Activated CD4-positive, alpha-beta T cell treated with anti-CD3 and anti-CD28 coated beads for 36 hours (primary cell): ENCODE measurements around the gene SH3BP1. TPM values are rescaled to one million over a fixed set of nuclear protein-coding genes. Genes with fewer than 3 reads are reported as not detected.

Source experiments
- ATAC-seq: fragments of 200-7000 bp; cut with Tn5 transposase; one replicate; pipeline ENCODE4 v1.10.0; 2021; ENCODE audit warnings: mild to moderate bottlenecking, moderate library complexity
- CTCF ChIA-PET: fragments of 350-600 bp; sonication (Branson Sonifier 250); formaldehyde crosslinking; loops from one replicate; lab custom pipeline; 2021; ENCODE audit warnings: antibody characterized with exemption; lab: Charles Lee
- POLR2A ChIA-PET: fragments of 350-600 bp; sonication (Branson Sonifier 250); formaldehyde crosslinking; loops from one replicate; lab custom pipeline; 2021; ENCODE audit warnings: antibody characterized with exemption, inconsistent platforms; lab: Charles Lee
- DNase-seq: peaks from one replicate; pipeline ENCODE4 v3.0.0-alpha.2; 2020
- H3K27ac Mint-ChIP-seq: one replicate; pipeline ENCODE4 v1.8.0; 2021; ENCODE audit warnings: mixed read lengths
- H3K27me3 Mint-ChIP-seq: one replicate; pipeline ENCODE4 v1.8.0; 2021; ENCODE audit warnings: mixed read lengths
- H3K36me3 Mint-ChIP-seq: one replicate; pipeline ENCODE4 v1.8.0; 2021; ENCODE audit warnings: low read depth, mixed read lengths
- H3K4me1 Mint-ChIP-seq: one replicate; pipeline ENCODE4 v1.8.0; 2021; ENCODE audit warnings: mixed read lengths
- H3K4me3 Mint-ChIP-seq: one replicate; pipeline ENCODE4 v1.8.0; 2021; ENCODE audit warnings: mild to moderate bottlenecking, moderate library complexity, mixed read lengths
- H3K9me3 Mint-ChIP-seq: one replicate; pipeline ENCODE4 v1.8.0; 2021; ENCODE audit warnings: low read depth, mixed read lengths
- intact Hi-C, 2 experiments: fragments of 100-400 bp; cut with DNase I in 1 of 2; cut with micrococcal nuclease in 1 of 2; formaldehyde crosslinking; loops; one replicate each; pipeline versions ENCODE4 v1.14.2 to v1.15.1; 2022 to 2024; cut with DNase I, micrococcal nuclease
- total RNA-seq, 2 experiments: library from RNA; stranded (reverse); gene quantifications; one replicate each; pipeline ENCODE4 v1.2.3, GENCODE V29; 2021

Gene SH3BP1
- total RNA-seq, 2 experiments from 2014 or later: 86.5 to 98.2 TPM

DNA sequence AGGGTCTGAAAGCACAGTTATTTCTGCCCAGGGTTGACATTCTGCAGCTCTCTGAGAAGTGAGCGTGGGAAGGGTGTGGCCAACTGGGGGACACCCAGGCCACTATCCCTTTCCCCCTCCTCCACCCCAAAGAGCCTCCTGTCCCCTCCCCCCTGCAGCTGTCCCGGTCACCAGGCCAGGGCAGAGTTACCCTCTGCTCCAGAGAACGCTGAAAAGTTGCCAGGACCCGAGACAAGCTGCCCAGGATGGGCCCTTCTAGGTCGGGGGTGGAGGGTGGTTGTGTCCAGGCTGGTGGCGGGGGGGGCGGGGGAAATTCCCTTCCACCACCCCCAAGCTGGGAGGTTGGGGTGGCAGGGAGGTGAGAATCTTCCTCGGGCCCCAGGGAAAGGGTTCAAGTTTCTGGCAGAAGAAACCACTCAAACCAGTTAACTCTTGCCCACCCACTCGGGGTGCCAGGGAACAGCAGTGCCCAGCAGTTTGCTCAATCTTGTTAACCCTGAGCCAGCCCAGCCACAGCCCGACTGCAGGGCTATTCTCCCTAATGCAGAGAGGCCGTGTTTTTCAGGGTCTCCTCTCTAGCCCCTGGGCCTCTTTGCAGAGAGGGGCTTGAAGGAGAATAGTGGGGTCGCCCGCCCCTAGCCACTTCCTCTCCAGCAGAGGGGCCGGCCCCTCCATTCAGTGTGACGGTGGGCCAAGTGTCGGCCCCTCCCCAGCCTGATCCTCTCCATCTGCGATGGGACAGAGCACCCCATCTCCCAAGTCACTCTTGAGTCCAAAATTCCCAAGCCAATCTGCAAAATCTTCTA lies 36.7 kb downstream of the SH3BP1 start:
- peak overlapping the region; percentile 89 for H3K4me3 Mint-ChIP-seq
- H3K36me3 Mint-ChIP-seq: peaks cover 12% of the 10 kb centered on the region
- peaks cover 56% of the 10 kb centered on the region for H3K4me1 Mint-ChIP-seq
- intact Hi-C loops: loop anchor here (2.0 to 10.0 kb wide), 4 partner anchors 67 to 1079 kb away; partner anchors contain the start of genes GGA1 (in 1 of the 2), MFNG (in 1 of the 2), RAC2 (in 1 of the 2) and SUN2 (in 1 of the 2)
- peak overlapping the region; percentile 96 for H3K27ac Mint-ChIP-seq
- ATAC-seq: no peak
- H3K27me3 Mint-ChIP-seq: no peaks in the 10 kb centered on the region
- ChIA-PET CTCF (interaction anchor here (0.6 to 2.6 kb wide), 8 partner anchors 14 to 439 kb away, joined by 3 to 25 read pairs (median 4); no protein-coding TSS in a partner anchor), POLR2A (interaction anchor here (0.7 to 1.4 kb wide), 4 partner anchors 10 to 129 kb away, joined by 3 to 4 read pairs (median 3); partner anchors contain the start of genes NOL12 and PDXP)
- H3K9me3 Mint-ChIP-seq: no peaks in the 10 kb centered on the region
- DNase-seq: peak; percentile 53

DNA sequence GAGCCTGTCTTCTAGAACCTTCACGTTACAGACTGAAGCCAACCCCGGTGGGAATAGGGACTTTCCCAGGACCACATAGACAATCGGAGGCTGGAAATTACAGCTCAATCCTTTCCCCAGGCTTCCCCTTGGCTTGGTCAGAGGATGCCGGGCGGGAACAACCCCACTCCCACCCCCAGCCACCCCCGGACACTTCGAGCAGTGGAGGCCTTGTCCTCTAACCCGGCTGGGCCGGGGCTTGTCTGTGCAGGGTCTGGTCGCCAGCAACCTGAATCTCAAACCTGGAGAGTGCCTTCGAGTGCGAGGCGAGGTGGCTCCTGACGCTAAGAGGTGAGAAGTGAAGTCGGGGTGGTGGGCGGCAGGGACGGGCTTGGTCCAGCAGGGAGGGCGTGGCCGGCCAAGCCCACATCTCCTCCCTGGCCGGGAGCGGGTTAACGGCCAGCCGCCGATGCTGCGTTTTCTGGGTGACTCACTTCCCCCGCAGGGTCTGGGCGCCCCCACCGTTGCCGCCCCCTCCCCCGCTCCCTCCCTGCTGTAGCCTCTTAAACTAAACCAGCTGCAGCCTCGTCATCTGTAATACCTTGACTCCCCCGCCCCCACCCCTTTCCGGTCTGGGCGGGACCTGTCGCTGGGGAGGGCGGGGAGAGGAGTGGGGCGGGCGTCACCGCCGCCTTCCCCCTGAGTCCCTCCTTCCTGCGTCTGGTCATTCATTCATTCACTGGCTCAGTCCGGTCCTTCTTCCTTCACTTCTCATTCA lies 37.4 kb downstream of the SH3BP1 start:
- Mint-ChIP-seq H3K27me3 (no peaks in the 10 kb centered on the region), H3K36me3 (peaks cover 12% of the 10 kb centered on the region), H3K27ac (peak overlapping the region; percentile 96), H3K4me1 (peaks cover 57% of the 10 kb centered on the region), H3K9me3 (no peaks in the 10 kb centered on the region), H3K4me3 (peak overlapping the region; percentile 89)
- intact Hi-C loops: loop anchor here (1.0 to 10.0 kb wide), 12 partner anchors 9 to 1078 kb away; partner anchors contain the start of genes GGA1 (in 2 of the 2), PDXP (in 2 of the 2), ANKRD54 (in 1 of the 2) and DMC1 (in 1 of the 2)
- ATAC-seq (peak; percentile 78), DNase-seq (peak; percentile 97)
- CTCF ChIA-PET: interaction anchor here (0.6 to 1.8 kb wide), 6 partner anchors 15 to 439 kb away, joined by 3 to 8 read pairs (median 4); no protein-coding TSS in a partner anchor
- POLR2A ChIA-PET: interaction anchor here (0.9 to 1.1 kb wide), 2 partner anchors 9 to 18 kb away, joined by 3 read pairs; partner anchors contain the start of genes NOL12 and PDXP

DNA sequence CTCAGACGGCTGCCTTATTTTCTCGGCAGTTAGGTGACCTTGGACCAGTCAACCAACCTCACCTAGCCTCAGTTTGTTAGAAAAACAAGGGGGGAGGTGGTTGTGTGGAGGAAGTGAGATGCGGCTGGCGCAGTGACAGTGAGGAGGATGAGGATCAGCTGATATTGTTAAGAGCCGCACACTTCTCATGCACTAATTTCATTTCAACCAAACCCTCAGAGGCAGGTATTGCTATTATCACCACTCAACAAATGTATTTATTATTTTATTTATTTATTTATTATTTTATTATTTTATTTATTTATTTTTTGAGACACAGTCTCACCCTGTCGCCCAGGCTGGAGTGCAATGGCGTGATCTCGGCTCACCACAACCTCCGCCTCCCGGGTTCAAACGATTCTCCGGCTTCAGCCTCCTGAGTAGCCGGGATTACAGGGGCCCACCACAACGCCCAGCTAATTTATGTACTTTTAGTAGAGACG lies 38.1 kb downstream of the SH3BP1 start:
- peak overlapping the region; percentile 90 for H3K27ac Mint-ChIP-seq
- H3K9me3 Mint-ChIP-seq: no peaks in the 10 kb centered on the region
- ChIA-PET POLR2A (interaction anchor here (0.9 to 1.1 kb wide), 2 partner anchors 9 to 19 kb away, joined by 3 read pairs; partner anchors contain the start of genes NOL12 and PDXP), CTCF (interaction anchor here (0.6 to 1.8 kb wide), 3 partner anchors 16 to 36 kb away, joined by 3 to 8 read pairs (median 4); no protein-coding TSS in a partner anchor)
- intact Hi-C loops: loop anchor here (1.0 to 10.0 kb wide), 12 partner anchors 9 to 1077 kb away; partner anchors contain the start of genes GGA1 (in 2 of the 2), PDXP (in 2 of the 2), ANKRD54 (in 1 of the 2) and DMC1 (in 1 of the 2)
- peaks cover 51% of the 10 kb centered on the region for H3K4me1 Mint-ChIP-seq
- ATAC-seq (peak; percentile 7), DNase-seq (no peak)
- no peaks in the 10 kb centered on the region for H3K27me3 Mint-ChIP-seq
- H3K36me3 Mint-ChIP-seq: peaks cover 12% of the 10 kb centered on the region
- H3K4me3 Mint-ChIP-seq: peak overlapping the region; percentile 89

DNA sequence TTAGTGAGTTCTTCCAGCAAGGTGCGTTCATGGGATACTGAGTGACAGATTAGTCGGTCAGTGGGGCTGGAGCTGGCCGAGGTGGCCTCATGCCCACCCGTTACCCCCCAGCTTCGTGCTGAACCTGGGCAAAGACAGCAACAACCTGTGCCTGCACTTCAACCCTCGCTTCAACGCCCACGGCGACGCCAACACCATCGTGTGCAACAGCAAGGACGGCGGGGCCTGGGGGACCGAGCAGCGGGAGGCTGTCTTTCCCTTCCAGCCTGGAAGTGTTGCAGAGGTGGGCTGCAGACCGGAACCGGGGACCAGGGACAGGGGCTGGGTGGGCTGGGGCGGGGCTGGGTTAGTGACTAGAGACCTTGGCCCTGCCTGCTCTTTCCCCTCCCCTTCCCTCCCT lies 38.9 kb downstream of the SH3BP1 start:
- H3K36me3 Mint-ChIP-seq: peaks cover 12% of the 10 kb centered on the region
- H3K27ac Mint-ChIP-seq: no peak overlapping the region
- CTCF ChIA-PET: interaction anchor here (0.6 to 1.8 kb wide), 4 partner anchors 17 to 110 kb away, joined by 3 to 8 read pairs (median 4); no protein-coding TSS in a partner anchor
- DNase-seq: no peak
- intact Hi-C loops: loop anchor here in 1 of 2 experiments (5.0 to 10.0 kb wide), 3 partner anchors 191 to 1076 kb away; partner anchors contain the start of genes MFNG, RAC2 and SUN2
- H3K9me3 Mint-ChIP-seq: no peaks in the 10 kb centered on the region
- POLR2A ChIA-PET: no interaction called here
- H3K27me3 Mint-ChIP-seq: no peaks in the 10 kb centered on the region
- H3K4me1 Mint-ChIP-seq: peaks cover 43% of the 10 kb centered on the region
- no peak for ATAC-seq
- peak overlapping the region; percentile 89 for H3K4me3 Mint-ChIP-seq

DNA sequence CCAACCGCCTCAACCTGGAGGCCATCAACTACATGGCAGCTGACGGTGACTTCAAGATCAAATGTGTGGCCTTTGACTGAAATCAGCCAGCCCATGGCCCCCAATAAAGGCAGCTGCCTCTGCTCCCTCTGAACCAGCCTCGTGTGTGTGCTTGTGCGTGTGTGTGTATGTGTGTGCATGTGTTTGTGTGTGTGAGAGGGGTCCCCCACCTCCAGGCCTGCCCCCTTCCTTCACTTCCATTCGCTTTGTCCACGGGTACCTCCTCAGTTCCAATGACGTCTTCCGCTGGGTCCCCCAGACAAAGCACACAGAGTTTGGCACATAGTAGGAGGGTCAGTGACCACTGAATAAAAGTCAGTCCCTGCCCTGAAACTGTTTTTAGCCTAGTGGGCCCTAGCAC lies 40.2 kb downstream of the SH3BP1 start:
- Mint-ChIP-seq H3K27me3 (no peaks in the 10 kb centered on the region), H3K4me1 (peaks cover 33% of the 10 kb centered on the region), H3K27ac (no peak overlapping the region), H3K36me3 (peaks cover 10% of the 10 kb centered on the region), H3K9me3 (no peaks in the 10 kb centered on the region), H3K4me3 (no peak overlapping the region)
- intact Hi-C loops: loop anchor here in 1 of 2 experiments (5.0 to 10.0 kb wide), 4 partner anchors 142 to 1075 kb away; partner anchors contain the start of genes MFNG, RAC2 and SUN2
- POLR2A ChIA-PET: no interaction called here
- DNase-seq (no peak), ATAC-seq (no peak)
- CTCF ChIA-PET: interaction anchor here (0.6 to 4.8 kb wide), 9 partner anchors 9 to 421 kb away, joined by 3 to 79 read pairs (median 8); partner anchors contain the start of gene PDXP

DNA sequence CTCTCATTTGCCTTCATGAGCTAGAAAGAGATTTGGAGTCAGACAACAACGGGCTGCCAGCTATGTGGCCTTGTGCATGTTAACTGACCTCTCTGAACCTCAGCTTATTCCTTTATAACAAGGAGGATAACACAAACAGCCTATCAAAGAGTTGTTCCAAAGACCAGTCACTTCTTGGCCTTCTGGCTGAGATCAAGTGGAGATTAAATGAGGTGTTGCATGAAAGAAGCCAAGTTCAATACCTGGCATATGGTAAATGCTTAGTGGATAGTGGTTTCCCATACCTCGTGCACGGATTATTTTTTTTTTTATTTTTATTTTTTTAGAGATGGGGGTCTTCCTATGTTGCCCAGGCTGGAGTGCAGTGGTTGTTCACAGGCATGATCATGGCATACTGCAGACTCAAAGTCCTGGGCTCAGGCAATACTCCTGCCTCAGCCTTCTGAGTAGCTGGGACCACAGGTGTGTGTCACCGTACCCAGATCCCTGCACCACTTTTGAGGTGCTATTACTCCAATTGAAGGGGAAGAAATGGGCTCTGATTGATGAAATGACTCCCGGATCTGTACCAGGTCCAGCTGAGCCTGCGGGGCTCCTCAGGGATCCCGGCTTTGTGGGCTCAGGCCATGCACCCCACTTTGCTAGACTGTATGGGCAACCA lies 40.9 kb downstream of the SH3BP1 start:
- no peak for ATAC-seq
- ChIA-PET POLR2A (no interaction called here), CTCF (interaction anchor here (0.6 to 4.8 kb wide), 17 partner anchors 7 to 421 kb away, joined by 3 to 79 read pairs (median 6); partner anchors contain the start of genes GGA1, PDXP and SH3BP1)
- DNase-seq: no peak
- Mint-ChIP-seq H3K9me3 (no peaks in the 10 kb centered on the region), H3K36me3 (peaks cover 10% of the 10 kb centered on the region), H3K27ac (no peak overlapping the region), H3K4me1 (peaks cover 26% of the 10 kb centered on the region), H3K27me3 (no peaks in the 10 kb centered on the region), H3K4me3 (no peak overlapping the region)
- intact Hi-C loops: loop anchor here in 1 of 2 experiments (5.0 kb wide), 1 partner anchor 143 kb away; no protein-coding TSS in a partner anchor

DNA sequence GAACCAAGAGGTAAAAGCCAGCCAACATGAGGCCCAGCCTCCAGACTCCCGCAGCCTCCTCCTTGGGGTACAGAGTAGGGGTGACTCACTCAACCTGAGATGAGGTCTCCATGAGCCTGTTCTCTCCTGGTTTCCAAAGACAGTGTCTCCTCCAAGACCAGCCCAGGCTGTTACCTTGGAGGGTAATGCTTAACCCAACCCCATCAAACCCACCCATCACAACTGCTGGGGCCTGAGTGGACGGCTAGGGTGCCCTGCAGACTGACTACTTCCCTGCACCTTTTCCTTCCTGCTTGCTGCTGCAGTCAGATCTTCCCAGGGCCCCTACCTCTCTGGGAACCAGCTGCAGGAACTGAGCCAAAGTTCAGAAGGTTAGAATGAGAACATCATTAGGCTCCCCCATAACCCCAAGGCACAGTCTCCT lies 41.5 kb downstream of the SH3BP1 start:
- ChIA-PET CTCF (interaction anchor here (0.6 to 4.8 kb wide), 23 partner anchors 8 to 162 kb away, joined by 3 to 79 read pairs (median 6); partner anchors contain the start of genes GGA1, PDXP and SH3BP1), POLR2A (interaction anchor here (0.8 kb wide), 1 partner anchor 54 kb away, joined by 4 read pairs; no protein-coding TSS in a partner anchor)
- Mint-ChIP-seq H3K27ac (peak overlapping the region; percentile 67), H3K4me1 (peaks cover 24% of the 10 kb centered on the region), H3K27me3 (no peaks in the 10 kb centered on the region), H3K36me3 (peaks cover 10% of the 10 kb centered on the region), H3K4me3 (no peak overlapping the region), H3K9me3 (no peaks in the 10 kb centered on the region)
- no peak for ATAC-seq
- intact Hi-C loops: loop anchor here (1.0 to 5.0 kb wide), 6 partner anchors 23 to 144 kb away; partner anchors contain the start of genes GGA1 (in 1 of the 2), PDXP (in 1 of the 2) and SH3BP1 (in 1 of the 2)
- DNase-seq: no peak

DNA sequence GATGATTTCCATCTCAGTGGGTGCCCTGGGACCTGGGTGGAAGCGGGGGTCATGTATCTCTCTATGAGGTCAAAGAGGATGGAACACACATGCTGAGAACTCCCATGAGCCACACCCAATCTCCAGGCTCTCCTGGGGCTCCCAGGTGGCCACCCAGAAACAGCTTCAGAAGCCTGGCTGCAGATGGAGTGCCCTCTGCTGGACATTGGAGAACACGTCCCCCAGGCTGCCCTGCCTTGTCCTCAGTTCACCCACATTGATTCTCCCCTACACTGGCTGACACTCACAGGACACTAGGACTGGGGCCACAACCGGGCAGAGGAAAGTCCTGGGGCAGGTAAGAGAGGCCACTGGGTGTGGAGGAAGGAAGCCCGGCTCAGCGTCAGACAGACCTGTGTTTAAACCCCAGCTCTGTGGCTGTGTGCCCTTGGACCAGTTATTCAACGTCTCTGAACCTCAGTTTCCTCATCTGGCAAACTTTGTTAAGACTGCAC lies 42.1 kb downstream of the SH3BP1 start:
- H3K4me1 Mint-ChIP-seq: peaks cover 24% of the 10 kb centered on the region
- H3K4me3 Mint-ChIP-seq: no peak overlapping the region
- DNase-seq (peak; percentile 87), ATAC-seq (peak; percentile 53)
- H3K27me3 Mint-ChIP-seq: no peaks in the 10 kb centered on the region
- intact Hi-C loops: loop anchor here (1.0 to 5.0 kb wide), 6 partner anchors 23 to 144 kb away; partner anchors contain the start of genes GGA1 (in 1 of the 2), PDXP (in 1 of the 2) and SH3BP1 (in 1 of the 2)
- ChIA-PET POLR2A (interaction anchor here (0.5 to 1.8 kb wide), 4 partner anchors 13 to 55 kb away, joined by 3 to 5 read pairs (median 4); partner anchors contain the start of gene PDXP), CTCF (interaction anchor here (0.5 to 4.8 kb wide), 24 partner anchors 9 to 161 kb away, joined by 3 to 79 read pairs (median 6); partner anchors contain the start of genes GGA1, PDXP and SH3BP1)
- H3K36me3 Mint-ChIP-seq: peaks cover 8% of the 10 kb centered on the region
- no peaks in the 10 kb centered on the region for H3K9me3 Mint-ChIP-seq
- H3K27ac Mint-ChIP-seq: peak overlapping the region; percentile 67
